Activated CD4-positive, alpha-beta T cell treated with anti-CD3 and anti-CD28 coated beads, Interleukin-2, Interleukin-4, amounts not matched to agents 100 ng/mL and 50 ng/mL, durations not matched to agents 16 hours and 8 hours (primary cell): ENCODE results near the gene FAM118B.

Experiments
- DNase-seq: peaks from one replicate; pipeline ENCODE4 v3.0.0-alpha.2; 2020; ENCODE audit warnings: low spot score

The FAM118B gene

DNA sequence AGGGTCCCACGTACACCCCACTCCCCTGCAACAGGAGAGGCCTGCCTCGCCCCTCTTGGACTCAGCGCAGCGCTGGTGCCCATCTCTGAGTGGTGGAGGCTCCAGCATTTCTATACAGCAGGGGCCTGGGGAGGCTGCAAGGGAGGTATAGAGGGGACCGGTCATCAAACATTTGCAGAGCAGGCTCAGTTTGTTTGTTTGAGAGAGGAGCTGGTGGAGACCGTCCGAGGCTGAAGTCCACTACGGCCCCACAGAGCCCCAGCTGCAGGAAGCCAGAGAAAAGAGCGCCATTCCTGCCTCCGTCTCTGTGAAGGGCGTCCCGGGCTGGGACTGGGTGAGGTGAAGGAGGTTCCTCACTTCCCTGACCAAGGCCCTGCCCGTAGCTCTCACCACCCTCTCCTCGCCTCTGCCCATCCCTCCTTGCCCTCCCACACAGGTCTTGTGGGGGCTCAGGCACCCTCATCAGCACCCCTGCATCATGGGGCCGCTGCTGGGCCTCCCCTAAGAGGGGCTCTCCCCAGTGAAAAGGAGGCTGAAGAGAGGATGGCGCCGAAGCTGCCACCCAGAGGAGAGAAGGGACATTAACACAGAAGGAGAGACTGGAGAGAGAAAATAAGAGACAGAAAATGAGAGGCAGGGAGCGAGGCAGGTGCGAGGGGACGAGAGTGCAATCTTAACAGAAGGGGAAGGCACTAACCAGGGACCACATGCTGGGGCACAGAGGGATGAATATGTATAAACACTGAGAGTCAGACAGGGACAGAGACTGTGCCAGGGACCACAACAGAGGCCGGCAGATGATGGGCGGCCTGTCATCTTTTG, 24.7 kb upstream of the FAM118B start:
- no peak for DNase-seq

DNA sequence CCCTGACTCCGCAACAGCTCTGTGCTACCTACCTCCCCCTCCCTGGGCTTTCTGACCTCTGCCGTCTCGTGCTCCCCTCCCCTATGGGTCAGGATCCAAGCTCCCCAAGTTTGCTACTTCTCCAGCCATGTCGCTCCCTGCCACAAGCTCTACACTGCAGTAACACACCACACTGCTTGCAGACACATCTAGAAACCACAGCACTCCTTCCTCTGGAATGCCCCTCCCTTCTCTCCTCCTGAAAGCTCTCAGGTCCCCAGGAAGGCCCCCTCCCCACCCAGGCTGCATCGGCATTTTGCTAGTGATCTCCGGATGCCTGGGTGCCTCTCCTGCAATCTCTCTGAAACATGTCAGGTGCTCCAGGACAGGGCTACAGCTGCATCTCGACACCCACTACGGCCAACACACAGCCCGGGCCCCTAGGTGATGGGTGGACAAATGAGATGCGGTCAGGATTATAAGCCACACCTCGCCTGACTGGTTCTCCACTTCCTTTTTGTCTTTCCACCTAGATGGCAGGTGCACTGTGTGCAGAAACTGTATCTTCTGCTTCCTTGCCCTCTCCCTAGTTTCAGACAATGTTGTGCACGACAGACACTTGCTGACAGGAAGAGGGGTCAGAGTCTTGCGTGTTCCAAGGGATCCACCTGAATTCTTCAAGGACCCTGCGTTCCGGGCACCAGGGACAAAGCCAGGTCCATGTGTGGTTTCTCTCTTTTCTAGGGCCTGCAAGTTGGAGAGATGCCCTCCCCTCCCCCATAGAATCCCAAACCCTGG, 23.1 kb upstream of the FAM118B start:
- no peak for DNase-seq

DNA sequence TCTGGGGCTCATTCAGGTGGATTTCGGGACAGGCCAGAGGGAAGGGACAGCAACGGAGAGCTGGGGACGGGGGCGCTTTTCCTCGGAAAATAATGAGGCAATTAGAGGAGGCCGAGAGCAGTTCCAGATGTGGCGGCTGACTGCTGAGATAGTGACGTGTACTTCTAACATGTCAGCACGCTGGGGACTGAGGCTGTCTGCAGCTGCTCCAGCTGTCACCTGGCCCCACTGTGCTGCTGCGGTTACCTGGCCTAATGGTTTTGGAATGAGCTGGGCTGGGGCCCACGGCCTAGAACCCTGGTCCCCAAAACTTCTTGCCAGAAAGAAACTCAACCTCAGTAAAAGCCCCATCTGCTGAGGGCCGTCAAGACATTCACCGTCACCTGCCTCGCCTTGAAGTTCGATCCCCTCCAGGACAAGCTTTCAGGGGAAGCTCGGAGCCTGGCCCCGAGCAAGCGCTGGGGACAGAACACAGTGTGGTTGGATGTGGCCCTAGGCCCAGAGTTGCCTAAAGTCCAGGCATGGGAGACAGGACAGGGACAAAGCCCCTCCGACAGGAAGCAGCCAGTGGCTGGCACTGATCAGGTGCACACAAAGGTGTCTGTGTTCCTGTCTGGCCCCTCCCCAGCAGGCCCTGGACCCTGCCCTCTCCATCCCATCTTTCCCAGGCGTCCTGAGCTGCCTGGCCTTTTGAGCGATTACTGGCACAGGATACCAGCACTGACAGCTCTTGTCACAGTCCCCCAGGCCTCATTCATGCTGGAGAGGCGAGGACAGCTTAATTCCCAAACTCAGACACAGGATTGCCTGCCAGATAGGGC, 22.3 kb upstream of the FAM118B start:
- DNase-seq: no peak

DNA sequence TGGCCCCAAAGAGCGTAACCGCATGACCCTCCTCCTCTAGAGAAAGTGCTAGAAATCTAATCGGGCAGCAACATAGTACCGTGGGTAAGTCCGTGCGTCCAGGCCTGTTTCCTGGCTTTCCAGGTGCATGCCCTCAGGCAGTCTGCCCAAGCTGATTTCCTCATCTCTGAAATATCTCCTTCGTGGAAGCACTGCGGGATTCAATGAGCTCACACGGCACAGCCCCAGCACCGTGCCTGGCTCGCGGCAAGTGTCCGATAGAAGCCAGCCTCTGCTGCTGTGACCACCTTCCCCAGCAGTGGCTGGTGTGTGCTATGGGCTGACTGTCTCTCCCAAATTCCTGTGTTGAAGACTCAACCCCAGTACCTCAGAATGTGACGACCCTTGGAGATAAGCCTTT, 20.8 kb upstream of the FAM118B start:
- no peak for DNase-seq

DNA sequence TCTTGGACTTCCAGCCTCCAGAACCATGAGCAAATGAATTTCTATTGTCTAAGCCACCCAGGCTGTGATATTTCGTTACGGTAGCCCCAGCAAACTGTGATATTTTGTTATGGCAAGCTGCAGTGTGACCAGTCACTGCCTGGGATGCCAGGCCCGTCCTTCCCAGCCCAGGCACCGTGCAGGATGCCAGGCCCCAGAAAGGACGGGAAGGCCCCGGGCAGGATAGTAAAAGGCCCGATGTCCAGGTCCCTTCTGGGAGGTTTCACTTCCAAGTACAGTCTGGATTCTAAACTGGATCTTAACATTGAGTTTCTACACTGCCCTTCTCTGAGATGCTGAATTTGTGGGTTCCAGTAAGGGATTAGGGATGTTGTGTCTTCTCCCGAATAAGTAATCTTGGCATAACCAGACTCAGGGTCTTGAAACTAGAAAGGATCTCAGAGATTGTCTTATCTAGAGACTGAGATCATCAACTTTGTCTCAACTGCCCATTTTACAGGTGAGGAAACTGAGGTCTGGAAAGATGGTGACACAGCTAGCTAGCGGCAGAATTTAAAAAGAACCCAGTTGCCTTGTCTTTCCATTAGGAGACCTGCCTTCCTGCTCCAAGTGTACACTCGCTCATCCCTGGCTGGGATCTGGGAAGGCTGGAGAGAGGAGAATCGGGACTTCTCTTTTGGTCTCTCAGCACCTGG, 20.1 kb upstream of the FAM118B start:
- DNase-seq: no peak

DNA sequence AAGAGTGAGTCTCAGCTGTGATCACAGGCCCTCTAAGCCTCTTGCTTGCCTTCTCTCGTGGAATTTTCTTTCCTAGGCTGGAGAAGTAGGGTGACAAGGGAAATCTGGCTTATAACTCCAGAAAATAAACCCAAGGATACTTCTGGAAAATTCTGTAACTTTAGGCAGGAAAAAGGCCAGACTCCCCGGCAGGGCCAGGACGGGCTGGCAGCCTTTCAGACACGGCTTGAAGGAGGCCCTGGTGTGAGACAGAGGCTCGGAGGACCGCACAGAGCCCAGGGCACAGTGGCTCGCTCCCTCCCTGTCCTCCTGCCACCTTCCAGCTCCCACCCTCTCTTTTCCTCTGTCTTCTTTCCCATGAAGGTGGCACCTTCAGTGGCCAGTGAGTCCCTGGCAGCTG, 19.2 kb upstream of the FAM118B start:
- DNase-seq: no peak

DNA sequence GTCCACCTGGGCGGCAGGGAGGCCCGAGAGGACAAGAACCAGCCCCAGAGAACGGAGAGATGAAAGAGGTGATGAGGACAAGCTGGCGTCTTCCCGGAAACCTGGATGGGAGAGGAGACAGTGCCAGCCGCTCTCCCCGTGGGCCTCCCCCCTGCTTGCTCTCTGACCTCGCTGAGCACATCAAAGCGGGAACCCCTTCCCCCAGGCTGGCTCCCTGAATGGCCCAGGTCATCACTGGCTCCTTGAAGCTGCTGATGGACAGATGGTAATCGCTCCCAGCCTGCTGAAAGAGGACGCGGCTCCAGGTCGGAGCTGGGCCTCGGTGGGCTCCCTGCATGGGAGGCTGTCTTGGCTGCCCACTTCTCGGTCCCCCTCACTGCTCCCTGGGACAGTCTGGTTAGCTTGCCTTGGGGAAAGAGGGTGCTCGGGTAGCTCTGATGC, 18.5 kb upstream of the FAM118B start:
- DNase-seq: no peak

DNA sequence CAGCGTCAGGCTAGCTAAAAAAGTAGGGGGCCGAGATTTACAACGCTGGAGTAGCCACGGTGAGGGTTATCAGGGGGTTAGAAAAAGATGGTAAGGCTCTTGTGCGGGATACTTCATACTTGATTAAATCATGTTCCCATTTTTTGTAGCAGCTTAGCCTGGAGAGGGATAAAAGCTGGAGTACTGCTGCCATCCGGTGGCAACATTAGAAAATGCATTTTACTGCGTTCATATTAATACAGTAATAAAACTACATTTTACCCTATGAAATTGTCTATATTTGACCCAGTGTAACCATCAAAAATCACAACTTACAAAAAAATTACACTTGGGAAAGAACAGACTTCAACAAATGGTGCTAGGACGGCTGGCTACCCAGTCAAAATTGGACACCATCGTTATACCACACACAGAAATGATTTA, 17.4 kb upstream of the FAM118B start:
- peak; percentile 31 for DNase-seq

DNA sequence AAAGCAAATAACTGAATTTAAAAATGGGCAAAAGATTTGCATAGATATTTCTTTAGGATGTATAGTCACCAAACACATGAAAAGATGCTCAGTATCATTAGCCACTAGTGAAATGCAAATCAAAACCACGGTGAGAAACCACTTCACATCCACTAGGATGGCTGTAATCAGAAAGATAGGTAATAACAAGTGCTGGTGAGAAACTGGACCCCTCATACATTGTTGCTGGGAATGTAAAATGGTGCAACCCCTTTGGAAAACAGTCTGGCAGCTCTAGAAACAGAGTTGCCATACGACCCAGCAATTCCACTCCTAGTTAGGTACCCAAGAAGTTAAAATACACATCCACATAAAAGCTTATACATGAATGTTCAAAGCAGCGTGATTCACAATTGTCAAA, 16.5 kb upstream of the FAM118B start:
- DNase-seq: no peak

DNA sequence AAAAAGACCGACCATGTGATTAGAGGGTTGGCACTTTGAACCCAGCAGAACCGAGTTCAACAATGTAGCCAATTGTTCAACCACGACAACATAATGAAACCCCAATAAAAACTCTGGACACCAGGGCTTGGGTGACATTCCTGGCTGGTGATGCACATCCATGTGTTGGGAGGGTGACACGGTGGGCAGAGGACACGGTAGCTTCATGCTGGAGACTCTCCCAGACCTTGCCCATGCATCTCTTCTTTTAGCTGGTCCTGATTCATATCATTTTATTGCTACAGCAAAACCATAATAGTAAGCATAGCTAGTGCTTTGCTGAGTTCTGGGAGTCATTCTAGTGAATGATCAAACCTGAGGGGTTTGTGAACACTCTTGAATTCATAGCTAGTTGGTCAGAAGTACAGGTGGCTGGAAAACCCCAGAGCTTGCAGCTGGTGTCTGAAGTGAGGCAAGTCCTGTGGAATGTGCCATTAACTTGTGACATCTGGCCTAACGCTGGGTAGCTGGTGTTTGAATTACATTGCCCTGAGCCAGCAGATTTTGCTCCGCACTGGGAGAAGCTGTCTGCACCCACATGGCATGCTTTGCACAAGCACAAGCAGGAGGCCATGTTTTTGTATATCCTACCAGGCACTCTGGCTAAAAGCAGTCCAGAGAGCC, 14.2 kb upstream of the FAM118B start:
- DNase-seq: no peak

DNA sequence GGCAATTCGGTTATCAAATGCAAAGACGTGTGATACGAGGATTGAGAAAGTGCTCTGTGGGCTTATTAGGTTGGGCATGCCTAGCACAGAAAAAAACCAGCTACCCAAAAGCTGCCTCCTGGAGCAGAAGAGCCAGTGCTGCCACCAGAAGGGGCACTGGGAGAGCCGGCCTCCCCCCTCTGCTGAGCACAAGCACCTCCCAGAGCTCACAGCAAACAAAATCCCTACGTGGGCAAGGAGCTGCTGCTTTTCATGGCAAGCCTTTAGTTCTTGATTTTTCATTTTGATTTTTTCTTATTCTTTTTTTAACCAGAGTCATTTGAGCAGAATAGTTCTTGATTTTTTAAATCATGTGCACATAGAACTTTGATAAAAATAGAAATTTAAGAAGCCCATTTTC, 12.9 kb upstream of the FAM118B start:
- no peak for DNase-seq

DNA sequence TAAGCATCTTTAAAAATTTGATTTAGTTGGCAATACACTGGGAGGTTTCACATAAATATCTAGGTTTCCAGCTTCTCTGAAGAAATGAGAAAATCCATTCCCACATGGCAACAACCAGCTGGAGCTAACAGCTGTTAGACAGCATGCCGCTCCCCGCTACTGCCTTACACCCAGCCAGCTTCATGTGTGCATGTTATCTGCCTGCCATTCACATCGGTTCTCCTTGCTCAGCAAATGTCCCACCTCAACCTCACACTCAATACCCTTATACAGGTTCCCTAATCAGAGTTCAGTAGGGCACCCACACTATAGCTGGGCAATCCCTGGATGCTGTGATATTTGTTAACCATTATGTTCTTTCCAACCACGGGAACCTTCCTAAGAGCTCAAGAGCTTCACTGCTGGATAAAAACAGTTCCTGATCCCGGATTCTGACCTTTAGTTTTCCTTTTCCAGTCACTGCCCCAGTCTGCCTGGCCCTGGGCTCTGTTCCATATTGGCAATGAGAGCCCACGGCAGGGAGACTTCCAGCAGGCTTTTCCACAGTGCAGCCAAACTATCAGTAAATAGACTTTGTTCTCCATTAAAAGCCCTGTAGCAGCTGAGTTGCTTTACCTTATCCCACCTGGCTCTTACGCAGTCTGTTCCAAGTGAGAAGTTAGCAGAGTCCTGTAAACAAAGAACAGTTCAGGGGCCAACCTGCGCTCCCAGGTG, 8.8 kb upstream of the FAM118B start:
- no peak for DNase-seq

DNA sequence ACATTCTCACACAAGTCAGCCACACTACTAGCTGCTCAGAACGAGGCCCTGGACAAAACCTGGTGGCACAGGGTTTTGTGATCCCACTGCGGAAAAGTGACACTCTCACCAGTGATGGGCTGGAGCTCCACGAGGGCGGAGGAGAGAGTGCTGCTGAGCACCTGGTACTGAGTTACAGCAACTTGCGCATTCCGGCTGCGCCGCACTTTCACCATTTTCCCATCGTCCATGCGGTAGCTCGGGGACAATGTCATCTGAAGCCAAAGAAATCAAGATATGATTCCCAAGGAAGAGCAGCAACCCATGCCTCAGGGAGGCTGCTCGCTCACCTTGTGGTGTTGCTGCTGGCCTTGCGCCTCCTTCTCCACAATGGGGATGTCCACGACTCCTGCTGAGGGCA, 6.2 kb upstream of the FAM118B start:
- no peak for DNase-seq

DNA sequence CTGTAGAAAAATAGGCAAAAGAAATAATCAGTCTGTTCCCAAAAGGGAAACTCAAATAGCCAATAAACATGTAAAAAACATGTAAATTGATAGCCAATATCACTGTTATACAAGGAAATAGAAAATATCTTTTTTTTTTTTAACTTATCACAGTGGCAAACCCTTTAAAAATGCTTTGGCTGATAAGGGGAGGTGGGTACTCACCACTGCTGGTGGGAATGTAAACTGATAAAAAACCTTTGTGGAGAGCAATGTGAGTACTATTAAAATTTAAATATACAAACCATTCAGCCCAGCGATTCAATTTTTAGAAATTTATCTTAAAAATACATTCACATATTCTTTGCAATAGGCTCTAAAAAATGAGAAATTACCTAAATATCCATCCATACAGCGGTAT, 3.7 kb upstream of the FAM118B start:
- no peak for DNase-seq

DNA sequence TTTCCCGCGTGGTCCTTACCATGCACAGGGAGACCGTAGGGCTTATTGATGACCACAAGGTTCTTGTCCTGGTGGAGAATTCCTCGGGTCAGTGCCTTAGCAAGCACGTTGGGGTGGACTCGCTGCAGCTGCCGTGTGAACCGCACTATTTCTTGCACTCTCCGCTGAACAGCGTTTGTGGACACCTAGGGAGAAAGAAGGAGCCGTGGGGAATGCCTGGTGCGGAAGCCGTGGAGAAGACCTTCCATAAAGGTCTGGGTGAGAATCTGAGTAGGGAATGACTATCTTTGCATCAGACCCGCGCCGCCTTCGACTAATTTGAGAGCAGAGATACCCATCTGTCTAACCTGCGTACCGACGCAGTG, 729 bp upstream of the FAM118B start:
- DNase-seq: no peak

DNA sequence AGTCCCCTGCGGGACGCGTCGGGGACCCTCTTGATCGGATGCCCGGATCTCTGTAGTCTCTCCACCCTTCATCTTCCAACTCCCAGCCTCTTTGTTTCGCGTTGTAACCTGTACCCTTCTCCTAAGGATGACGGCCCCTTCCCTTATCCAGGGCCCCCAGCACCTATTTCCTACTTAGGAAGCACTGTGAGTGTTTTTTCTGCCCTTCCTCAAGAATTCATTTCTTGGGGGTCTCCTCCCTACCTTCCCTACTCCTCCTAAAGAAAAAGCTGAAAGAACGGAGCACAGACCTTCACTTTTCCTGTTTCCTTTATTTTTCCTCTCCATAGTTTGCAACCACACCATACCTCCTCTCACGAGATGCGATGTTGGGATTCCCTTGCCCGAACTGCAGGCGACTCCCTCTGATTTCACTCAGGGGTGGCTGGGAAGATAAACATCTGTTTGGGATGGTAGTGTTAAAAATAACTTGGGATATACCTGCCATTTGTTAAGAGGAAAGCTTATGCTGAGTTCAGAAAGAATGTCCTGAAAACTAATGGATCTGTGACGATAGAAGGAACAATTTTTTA, 593 bp downstream of the FAM118B start:
- DNase-seq: no peak

DNA sequence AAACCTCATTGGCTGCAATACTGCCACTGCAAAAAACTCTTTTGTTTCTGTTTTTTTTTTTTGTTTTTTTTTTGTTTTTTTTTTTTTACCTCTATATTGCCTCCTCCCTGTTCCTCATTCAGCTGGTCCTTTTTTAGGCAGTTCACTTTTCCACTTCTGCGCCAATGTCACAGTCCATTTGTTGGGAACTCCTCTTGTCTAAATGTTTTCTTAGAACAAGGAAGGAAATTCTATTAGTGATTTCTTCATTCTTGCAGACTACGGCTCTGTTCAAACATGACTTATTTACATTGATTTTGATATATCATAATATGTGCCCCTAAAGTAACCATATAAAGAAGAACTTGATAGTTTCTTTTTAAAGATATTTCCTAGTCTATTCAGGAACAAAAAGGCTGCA, 2.9 kb downstream of the FAM118B start:
- no peak for DNase-seq

DNA sequence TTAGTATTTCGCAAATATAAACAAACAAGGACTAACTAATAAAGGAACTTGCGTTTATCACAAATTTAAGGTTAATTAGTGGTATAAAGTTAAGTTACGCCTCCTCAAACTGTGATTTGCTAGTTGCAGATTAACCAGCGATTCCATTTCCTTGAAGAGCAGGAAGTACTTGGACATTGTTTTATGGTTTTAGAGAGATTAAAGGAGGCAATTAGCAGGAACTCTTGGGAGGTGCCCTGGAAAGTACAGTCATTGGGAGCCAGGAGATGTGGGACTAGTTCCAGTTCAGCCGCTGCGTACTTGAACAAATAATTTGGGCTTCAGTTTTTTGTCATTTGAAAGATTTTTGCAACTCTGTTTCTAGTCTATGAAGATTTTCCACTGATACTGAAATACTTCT, 3.3 kb downstream of the FAM118B start:
- DNase-seq: no peak

DNA sequence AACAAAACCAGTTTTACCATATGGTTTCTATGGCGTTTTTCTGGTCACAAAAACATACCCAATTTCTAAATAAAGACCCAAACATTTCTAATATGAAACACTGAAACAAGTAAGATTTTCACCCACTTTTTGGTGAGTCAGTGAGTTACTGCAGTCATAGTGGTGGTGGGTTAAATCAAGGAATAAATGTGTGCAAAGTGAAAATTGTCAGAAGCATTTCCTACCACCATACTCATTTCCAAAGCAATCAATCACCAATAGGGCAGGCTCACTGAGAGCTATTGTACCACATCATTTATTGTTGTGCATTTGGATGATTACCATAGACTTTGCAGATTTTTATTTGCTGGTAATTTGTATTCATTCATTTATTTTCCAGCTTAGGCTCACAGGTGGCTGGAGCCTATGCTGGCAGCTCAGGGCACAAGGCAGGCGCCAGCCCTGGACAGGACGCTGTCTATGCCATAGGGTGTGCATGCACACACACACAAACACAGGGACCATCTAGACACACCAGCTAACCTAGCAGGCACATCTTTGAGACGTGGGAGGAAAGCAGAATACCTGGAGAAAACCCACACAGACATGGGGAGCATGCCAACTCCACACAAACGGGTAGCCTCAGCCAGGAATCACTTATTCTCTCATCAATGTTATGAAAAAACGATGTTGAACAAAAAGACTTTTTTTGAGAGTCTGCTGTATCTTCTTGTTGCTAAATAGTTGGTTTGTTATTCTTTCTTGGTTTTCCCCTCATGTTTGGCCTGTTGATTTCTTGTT, 5.1 kb downstream of the FAM118B start:
- peak; percentile 20 for DNase-seq

DNA sequence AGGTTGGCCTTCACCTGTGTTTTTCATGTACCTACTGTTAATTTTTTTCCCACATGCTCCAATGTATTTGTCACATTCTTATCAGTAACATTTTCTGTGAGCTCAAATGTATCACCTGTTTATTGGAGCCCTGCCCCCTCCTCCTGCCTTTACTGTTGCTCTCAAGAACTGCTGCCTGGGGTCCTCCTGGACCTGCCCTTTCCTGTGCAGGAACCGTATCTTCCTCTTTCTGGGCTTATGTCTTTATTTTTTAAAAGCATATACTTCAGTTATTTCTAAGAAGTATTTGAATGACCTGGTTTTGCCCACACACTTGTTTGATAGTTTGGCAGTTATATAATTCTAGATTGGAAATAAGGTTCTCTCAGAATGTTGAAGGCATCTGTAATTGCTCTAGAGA, 5.9 kb downstream of the FAM118B start:
- DNase-seq: no peak
